D341Med (cell line): ENCODE results near the gene TRIM10.
"Not testable (repeated sequence)": the region's sequence is repeated elsewhere in the genome, so short reads cannot be mapped to it uniquely, and the experiment has no call there.

Source experiments
- DNase-seq: peaks from one replicate; pipeline ENCODE4 v3.0.0; 2012; ENCODE audit warnings: low spot score

TRIM10 gene

GRCh38 chr6:30129265-30130178 is 31.5 kb downstream of the TRIM10 start:
- no peak for DNase-seq

GRCh38 chr6:30127238-30128093 is 33.5 kb downstream of the TRIM10 start:
- no peak for DNase-seq

DNA sequence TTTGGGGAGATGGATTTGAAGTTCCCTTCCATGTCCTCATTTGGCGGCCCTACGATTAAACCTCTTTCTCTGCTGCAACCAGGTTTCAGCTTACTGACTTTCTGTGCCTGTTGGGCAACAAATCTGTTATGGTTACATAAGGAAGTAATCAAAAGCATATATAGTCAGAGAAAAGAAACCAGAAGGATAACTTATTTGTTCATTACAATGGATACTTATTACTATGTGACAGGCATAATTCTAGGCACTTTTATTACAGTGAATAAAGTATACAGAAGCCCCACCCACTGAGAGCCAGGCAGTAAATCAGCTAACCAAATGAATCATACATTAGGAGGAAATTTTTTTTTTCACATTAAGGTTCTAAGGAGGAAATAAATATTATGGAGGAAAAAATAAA is 38.5 kb downstream of the TRIM10 start:
- DNase-seq = no peak

DNA sequence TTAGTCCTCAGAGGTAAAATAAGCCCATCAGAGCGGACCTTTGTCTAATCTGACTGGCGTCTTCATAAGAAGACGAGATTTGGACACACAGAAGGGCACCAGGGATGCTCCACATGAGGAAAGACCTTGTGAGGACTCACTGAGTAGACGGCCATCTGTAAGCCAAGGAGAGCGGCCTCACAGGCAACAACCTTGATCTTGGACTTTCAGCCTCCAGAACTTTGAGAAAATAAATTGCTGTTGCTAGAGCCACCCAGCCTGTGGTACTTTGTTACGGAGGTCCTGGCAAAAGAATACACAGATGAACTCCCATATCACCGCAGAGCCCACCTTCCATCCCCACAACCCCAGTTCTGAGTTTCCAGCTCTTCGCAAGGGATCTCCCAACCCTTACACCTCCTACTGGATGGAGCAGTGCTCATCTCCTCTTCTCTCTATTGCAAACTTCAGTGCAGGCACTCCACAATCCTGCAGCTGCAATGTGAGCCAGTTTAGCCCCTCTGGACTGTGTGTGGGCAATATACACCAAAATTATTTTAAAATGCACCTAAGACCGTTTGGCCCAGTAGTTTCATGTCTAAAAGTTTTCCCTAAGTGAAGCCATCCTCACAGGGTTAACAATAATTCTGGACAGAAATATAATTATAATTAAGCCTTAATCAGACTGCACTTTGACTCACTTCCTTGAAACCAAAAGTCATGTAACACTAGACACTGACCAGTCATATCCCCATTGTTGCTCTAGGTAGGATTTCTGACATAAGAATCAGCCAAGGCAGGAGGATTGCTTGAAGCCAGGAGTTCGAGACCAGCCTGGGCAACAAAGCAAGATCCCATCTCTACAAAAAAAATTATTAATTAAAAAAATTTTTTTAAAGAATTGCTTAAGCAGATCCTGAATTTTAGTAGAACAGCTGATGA is 39.3 kb downstream of the TRIM10 start:
- no peak for DNase-seq

DNA sequence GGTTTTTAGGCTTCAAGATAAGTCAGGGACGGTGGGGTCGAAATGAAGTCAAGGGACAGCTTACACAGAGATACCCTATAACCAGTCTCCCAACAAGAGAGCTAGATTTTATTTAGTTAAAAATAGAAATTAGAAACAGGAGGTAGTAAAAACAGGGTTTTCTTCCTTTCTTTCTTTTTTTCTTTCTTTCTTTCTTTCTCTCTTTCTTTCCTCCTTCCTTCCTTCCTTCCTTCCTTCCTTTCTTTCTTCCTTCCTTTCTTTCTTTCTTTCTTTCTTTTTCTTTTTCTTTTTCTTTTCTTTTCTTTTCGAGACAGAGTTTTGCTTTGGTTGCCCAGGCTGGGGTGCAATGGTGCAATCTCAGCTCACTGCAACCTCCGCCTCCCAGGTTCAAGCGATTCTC is 42.3 kb downstream of the TRIM10 start:
- DNase-seq = not testable (repeated sequence)

DNA sequence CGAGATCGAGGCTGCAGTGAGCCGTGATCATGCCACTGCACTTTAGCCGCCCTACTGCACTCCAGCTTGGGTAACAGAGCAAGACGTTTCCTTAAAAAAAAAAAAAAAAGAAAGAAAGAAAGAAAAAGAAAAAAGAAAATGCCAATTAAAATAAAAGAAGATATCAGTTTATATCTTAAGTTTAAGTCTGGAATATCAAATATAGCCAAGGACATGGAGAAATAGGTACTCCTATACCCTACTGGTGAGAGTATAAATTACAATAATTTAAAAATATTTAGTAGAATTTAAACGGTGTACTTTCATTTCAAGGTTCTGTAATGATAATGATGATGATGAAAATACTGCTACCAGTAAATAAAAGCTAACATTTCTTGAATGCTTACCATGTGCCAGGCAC is 44.3 kb downstream of the TRIM10 start:
- no peak for DNase-seq

DNA sequence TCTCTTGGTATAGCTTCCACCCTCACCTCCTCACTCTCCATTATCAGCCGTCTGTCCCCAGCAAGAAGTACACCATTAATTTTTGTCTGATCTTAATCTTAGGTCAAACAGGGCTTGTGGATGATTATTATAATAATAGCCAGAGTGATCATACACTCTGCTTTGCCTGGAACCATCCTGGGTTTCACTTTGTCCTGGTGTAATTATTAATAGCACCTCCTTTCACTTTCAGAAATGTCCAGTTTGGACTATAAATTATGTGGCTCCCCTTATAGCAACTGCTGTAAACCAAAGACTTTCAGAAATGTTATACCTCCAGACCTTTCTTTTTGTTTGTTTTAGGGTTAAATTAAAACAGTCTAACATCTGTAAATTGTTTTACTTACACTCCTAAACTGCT is 47.2 kb downstream of the TRIM10 start:
- no peak for DNase-seq

DNA sequence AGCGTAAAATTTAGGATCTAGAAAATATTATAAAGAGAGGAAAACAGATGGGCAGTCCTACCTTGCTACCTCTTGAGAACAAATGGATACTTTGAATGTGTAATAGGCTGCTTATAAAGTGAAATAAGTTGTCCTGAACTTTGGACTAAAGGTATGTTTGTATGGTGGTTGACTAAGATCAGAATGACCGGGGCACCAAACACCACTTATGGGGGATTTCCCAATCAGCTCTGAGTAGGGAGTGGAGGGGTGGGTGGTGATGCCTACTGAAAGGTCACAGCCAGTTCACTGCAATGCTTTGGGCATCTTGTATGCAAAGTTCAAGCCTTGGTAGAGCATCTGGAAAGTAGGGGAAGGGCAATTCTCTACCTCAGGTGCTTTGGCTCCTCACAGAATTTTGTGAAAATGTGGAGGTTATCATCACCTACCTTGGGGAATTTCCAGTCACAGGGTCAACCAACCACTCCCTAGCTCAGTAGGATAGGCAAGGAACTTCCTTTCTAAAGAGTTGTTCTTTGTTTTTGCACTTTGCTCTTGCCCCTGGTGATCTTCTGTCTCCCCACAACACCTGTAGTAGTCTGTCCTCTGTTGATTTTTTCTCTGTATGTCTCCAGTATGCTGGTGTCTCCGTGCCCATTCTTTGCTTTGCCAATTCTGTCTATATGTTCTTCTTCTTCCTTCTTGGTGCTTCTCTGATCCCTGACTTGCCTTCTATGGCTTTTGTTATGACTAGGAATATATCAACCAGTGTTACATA is 47.8 kb downstream of the TRIM10 start, which contains the start of gene TRIM31:
TSS of gene TRIM31 (minus strand) at position 88 of the 757 bp plus-strand sequence. CDS start 285 bp downstream, outside the sequence.
- DNase-seq = no peak

GRCh38 chr6:30112402-30112994 is 48.5 kb downstream of the TRIM10 start:
- no peak for DNase-seq

DNA sequence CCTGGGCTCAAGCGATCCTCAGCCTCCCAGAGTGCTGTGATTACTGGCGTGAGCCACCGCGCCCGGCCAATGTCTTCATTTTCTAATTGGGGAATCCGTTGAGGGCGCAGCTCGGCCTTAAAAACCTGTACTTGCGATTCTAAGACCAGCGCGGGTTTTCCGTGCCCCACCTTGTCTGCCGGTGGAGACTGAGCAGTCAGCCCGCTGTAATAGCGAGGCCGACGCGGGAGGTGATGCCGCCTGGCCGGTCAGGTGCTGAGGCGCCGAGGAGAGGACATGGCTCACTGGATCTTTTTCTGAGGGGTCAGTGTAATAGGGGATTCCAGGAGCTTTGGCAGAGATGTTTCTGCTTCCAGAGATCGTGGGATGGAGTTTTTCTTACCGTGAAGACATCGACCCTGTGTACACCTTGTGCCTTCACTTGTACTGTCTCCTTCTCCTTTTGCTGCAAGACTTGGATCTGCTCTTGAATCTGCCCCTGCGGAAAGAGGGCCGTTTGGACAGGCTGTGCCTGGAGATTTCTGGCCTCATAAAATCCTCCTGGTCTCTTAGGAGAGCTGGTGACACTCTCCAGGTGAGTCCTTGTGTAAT is 49.6 kb downstream of the TRIM10 start:
- no peak for DNase-seq

DNA sequence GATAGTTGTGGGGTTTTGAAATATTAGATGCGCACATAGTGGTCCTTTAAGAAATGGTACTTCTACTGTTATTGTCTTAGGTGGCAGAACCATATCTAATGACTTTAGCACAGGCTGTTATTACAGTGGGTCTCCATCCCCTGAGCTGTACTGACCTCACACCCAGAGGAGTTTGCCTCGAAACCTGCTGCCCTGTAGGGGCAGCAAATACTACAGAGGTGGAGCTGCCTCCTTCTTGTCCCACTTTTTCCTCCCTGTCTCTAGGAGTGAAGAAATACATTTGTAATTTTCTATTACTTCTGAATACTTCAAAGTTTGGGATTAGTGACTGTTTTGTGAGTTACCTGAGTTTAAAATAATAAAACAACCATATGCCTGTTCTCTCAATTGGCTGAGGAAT is 56.4 kb downstream of the TRIM10 start:
- DNase-seq = no peak

DNA sequence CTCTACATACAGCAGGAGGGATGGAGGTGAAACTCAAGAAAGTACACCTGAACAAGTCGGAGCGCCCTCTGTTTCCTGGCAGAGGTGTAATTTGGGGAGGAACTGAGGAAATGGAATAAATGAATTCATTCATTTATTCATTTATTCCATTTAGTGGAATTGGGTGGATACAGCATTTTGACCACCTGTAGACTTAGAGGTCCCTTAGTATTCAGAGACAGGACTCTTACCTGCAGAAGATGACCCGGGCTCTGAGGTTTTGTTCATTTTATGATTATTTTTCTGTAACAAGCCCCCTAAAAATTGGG is 57.2 kb downstream of the TRIM10 start:
- no peak for DNase-seq

DNA sequence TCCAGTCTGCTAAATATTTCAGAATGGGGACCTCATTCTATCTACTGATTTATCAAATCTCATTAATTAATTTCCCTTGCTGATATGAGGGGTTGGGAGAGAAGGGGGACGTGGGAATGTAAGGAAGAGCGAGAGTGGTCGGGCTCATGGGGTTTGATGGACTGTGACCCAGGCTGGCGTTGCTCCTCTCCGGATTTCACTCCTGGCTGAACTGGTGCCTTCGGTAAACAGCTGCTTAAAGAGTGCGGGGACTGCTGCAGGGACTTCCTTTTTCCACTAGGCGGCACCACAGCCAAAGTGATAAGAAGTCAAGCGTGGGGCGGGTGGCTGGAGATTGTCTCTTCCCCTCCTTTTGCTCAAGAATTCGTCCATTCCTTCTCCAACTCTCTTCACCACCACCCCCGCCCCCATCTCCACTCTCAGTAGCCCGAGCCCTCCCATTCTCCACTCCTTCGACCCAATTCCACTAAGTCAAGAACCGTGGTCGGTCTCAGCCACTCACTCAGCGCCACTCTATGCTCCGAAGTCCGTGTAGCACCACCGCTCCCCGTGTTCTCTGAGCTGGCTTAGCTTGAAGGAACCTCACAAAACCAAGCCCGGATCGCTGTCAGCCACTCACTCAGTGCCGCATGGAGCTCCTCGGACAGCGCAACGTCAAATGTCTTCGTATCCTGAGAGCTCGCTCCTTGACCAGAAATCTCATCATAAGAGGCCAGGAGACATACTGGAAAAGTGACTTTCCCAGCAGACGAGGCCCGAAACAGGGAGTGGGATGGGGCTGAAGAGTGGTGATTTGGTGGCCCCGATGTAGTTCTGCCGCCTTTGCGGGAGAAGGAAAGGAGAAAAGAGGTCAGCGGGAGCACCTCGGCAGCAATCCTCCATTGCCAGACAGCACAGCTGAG is 57.8 kb downstream of the TRIM10 start:
- peak; percentile 86 for DNase-seq

GRCh38 chr6:30102414-30102969 is 58.5 kb downstream of the TRIM10 start:
- DNase-seq = peak; percentile 59
